H1 (cell line): ENCODE data around the gene COPS2. TPM values are rescaled to one million over a fixed set of nuclear protein-coding genes. Genes with fewer than 3 reads are reported as not detected.

Experiments used
- E2F6 ChIP-seq: IDR thresholded peaks from 2 replicates; pipeline ENCODE4 v1.6.1; 2012; ENCODE audit warnings: inconsistent platforms
- EZH2 ChIP-seq: fragments of 200-600 bp; sonication (generic); IDR thresholded peaks from 2 replicates; pipeline ENCODE4 v1.7.1; 2012; ENCODE audit warnings: low read depth, mild to moderate bottlenecking, moderate library complexity, low read length, inconsistent platforms; ENCODE audit not compliant: severe bottlenecking
- GTF2F1 ChIP-seq: IDR thresholded peaks from 2 replicates; pipeline ENCODE4 v1.6.1; 2012; ENCODE audit warnings: low read depth, low read length, improper control_type of control experiment, borderline replicate concordance
- RAD21 ChIP-seq, 2 experiments: IDR thresholded peaks in 1 of 2; conservative IDR thresholded peaks in 1 of 2; 2 replicates each; pipeline ENCODE4 v1.6.1; 2011; ENCODE audit warnings: low read depth in 2 of 2, low read length in 2 of 2, improper control_type of control experiment in 1 of 2, inconsistent platforms in 1 of 2, mild to moderate bottlenecking in 1 of 2, moderate library complexity in 1 of 2
- SRF ChIP-seq: IDR thresholded peaks from 2 replicates; pipeline ENCODE4 v1.6.1; 2011; ENCODE audit warnings: mild to moderate bottlenecking, low read depth, low read length, moderate library complexity
- USF2 ChIP-seq: IDR thresholded peaks from 2 replicates; pipeline ENCODE4 v1.6.1; 2011; ENCODE audit warnings: low read length, improper control_type of control experiment
- YY1 ChIP-seq: IDR thresholded peaks from 2 replicates; pipeline ENCODE4 v1.6.1; 2011; ENCODE audit warnings: low read depth, mild to moderate bottlenecking, low read length
- polyA plus RNA-seq, 7 experiments: library from polyadenylated mRNA; depleted of rRNA in 3 of 7; stranded (reverse) in 5 of 7; unstranded in 2 of 7; fragments of >200 nt in 5 of 7; fragments of 200-250 nt in 2 of 7; gene quantifications; 1 replicate in 5 of 7; 2 replicates in 1 of 7; 4 replicates in 1 of 7; pipeline versions ENCODE4 v1.2.1 to v1.2.3, GENCODE V29; 2011 to 2013; ENCODE audit warnings: missing spikeins in 2 of 7, mixed read lengths in 2 of 7
- total RNA-seq: library from RNA; stranded (reverse); fragmentation: NEBNext Ultra II Directional; extraction: Animal tissue kit (Norgen Biotek cat#: 25700); gene quantifications from 2 replicates; pipeline ENCODE4 v1.2.1, GENCODE V29; 2021

COPS2 gene
- total and polyA plus RNA-seq, 2 of the 8 experiments (the other 6 are each of a cell fraction or from before 2014, with no cell fraction given) = 17.7 to 85.1 TPM

- TF ChIP-seq YY1 (no peak), SRF (no peak), RAD21 (IDR thresholded peaks at IDR 0.05 in 1 of 2, conservative IDR thresholded peaks at IDR 0.05 in 1 of 2; ENCODE audit: low read depth in 2 of 2, low read length in 2 of 2) (no peak), EZH2 (no peak), GTF2F1 (no peak), USF2 (no peak), E2F6 (no peak)
Measured at GRCh38 chr15:49131403-49131802, 24.0 kb downstream of the COPS2 start (continued).
